Spinal cord (tissue), 10 donors: Measurements from ENCODE around the gene ENKUR. TPM values are rescaled to one million over a fixed set of nuclear protein-coding genes. Genes with fewer than 3 reads are reported as not detected.
A peak's percentile ranks its signal among the peaks of the same experiment; 100 is the strongest.

Experiments
- DNase-seq, 6 donors: peaks; one replicate each; pipeline versions ENCODE4 v3.0.0 to v3.0.0-alpha.2; 2013 to 2015; ENCODE audit warnings: low spot score in 6 of 6, low read depth in 4 of 6
- H3K27ac ChIP-seq: one replicate; pipeline ENCODE4 v1.5.1; 2013; ENCODE audit warnings: low read depth, low read length, control low read depth
- H3K27me3 ChIP-seq: one replicate; pipeline ENCODE4 v1.6.1; 2013; ENCODE audit warnings: low read length; ENCODE audit not compliant: control insufficient read depth, insufficient read depth
- H3K36me3 ChIP-seq: one replicate; pipeline ENCODE4 v1.6.1; 2013; ENCODE audit warnings: low read length; ENCODE audit not compliant: control insufficient read depth, insufficient read depth
- H3K4me1 ChIP-seq: one replicate; pipeline ENCODE4 v1.6.1; 2013; ENCODE audit warnings: low read length; ENCODE audit not compliant: control insufficient read depth, insufficient read depth
- H3K4me3 ChIP-seq: one replicate; pipeline ENCODE4 v1.5.1; 2013; ENCODE audit warnings: low read depth, low read length, control low read depth
- H3K9me3 ChIP-seq: one replicate; pipeline ENCODE4 v1.6.1; 2013; ENCODE audit warnings: low read length; ENCODE audit not compliant: control insufficient read depth, insufficient read depth
- WGBS: methylation state at CpG from one replicate; pipeline ENCODE4 v1.1.5; 2013; ENCODE audit warnings: missing lambda C conversion rate; ENCODE audit not compliant: insufficient coverage; 5-methylcytosine and 5-hydroxymethylcytosine counted together
- long read RNA-seq, 4 donors: transcript quantifications; one replicate each; lab custom pipeline, GENCODE V29; 2026
- polyA plus RNA-seq, 2 donors: library from polyadenylated mRNA; unstranded; fragments of 120-200 nt; gene quantifications; one replicate each; pipeline ENCODE4 v1.2.1, GENCODE V29; 2013; ENCODE audit not compliant: insufficient read length in 2 of 2
- total RNA-seq, 2 donors: library from RNA; depleted of rRNA in 1 of 2; stranded (reverse); fragments of 120-200 nt in 1 of 2; fragments of >200 nt in 1 of 2; gene quantifications; one replicate each; pipeline versions ENCODE4 v1.2.3 to v1.2.4, GENCODE V29; 2013 to 2014
- donor health status: healthy.

ENKUR gene
- 10 to 100 TPM; 10.5 to 12.0 TPM for total RNA-seq
- 10 to 100 TPM; 13.6 to 21.2 TPM for polyA plus RNA-seq
- long read RNA-seq, donor 1, partial matches to known transcripts, result 0 of 5 reads
- long read RNA-seq, donor 1, other reads (novel, unspliced or antisense), result 0 of 5 reads
- long read RNA-seq, donor 2, partial matches to known transcripts, result 0 of 2 reads
- long read RNA-seq, donor 2, other reads (novel, unspliced or antisense), result 0 of 2 reads
- long read RNA-seq, donor 3, partial matches to known transcripts, result 0 of 3 reads
- long read RNA-seq, donor 3, other reads (novel, unspliced or antisense), result 0 of 3 reads
- long read RNA-seq, donor 4, partial matches to known transcripts, result 0 of 6 reads
- long read RNA-seq, donor 4, other reads (novel, unspliced or antisense), result 0 of 6 reads

- WGBS, result under 1% methylated on average over 12 of the region's 16 CpGs
These were observed at the start of gene ENKUR for GRCh38 chr10:25015828-25016375. Gene ENKUR, minus strand, starts transcription at chr10:25016158. Its CDS starts 222 bp downstream, at chr10:25015936.

GRCh38 chr10:25064401-25064800, 48.4 kb upstream of the ENKUR start:
- 63% methylated on average over 1 of the region's 2 CpGs for WGBS
- Histone ChIP-seq H3K27ac (no peak overlapping the region), H3K9me3 (no peaks in the 10 kb centered on the region), H3K4me1 (peaks cover 4% of the 10 kb centered on the region), H3K4me3 (no peak overlapping the region), H3K36me3 (no peaks in the 10 kb centered on the region), H3K27me3 (no peaks in the 10 kb centered on the region)
- DNase-seq, result no peak

More at GRCh38 chr10:25015828-25016375, at the start of gene ENKUR:
- no peaks in the 10 kb centered on the region for H3K36me3 ChIP-seq
- H3K4me3 ChIP-seq, result peak within 1 kb of the TSS; percentile 76
- H3K9me3 ChIP-seq, result no peaks in the 10 kb centered on the region
- peak; percentile 96 to 99 (median 98) for DNase-seq
- H3K27me3 ChIP-seq, result no peaks in the 10 kb centered on the region
- no peaks in the 10 kb centered on the region for H3K4me1 ChIP-seq
- H3K27ac ChIP-seq, result peak within 1 kb of the TSS; percentile 98

GRCh38 chr10:25063644-25064043, 47.7 kb upstream of the ENKUR start:
- no peak overlapping the region for H3K27ac ChIP-seq
- no peaks in the 10 kb centered on the region for H3K27me3 ChIP-seq
- 93% methylated on average over 3 of the region's 8 CpGs for WGBS
- DNase-seq, result no peak
- H3K4me1 ChIP-seq, result peaks cover 4% of the 10 kb centered on the region
- no peaks in the 10 kb centered on the region for H3K9me3 ChIP-seq
- H3K36me3 ChIP-seq, result no peaks in the 10 kb centered on the region
- no peak overlapping the region for H3K4me3 ChIP-seq

GRCh38 chr10:25063157-25063556, 47.2 kb upstream of the ENKUR start:
- no peak for DNase-seq
- Histone ChIP-seq H3K4me3 (no peak overlapping the region), H3K9me3 (no peaks in the 10 kb centered on the region), H3K27me3 (no peaks in the 10 kb centered on the region), H3K27ac (no peak overlapping the region), H3K36me3 (no peaks in the 10 kb centered on the region), H3K4me1 (peaks cover 4% of the 10 kb centered on the region)
- WGBS, result 100% methylated on average over 1 of the region's 1 CpG

GRCh38 chr10:25061711-25062449, 45.9 kb upstream of the ENKUR start:
- Histone ChIP-seq H3K27ac (peak overlapping the region; percentile 49), H3K9me3 (no peaks in the 10 kb centered on the region)
- 86% methylated on average over 2 of the region's 11 CpGs for whole genome bisulfite sequencing

GRCh38 chr10:25061125-25061524, 45.2 kb upstream of the ENKUR start:
- H3K4me3 ChIP-seq, result no peak overlapping the region
- WGBS, result 90% methylated on average over 6 of the region's 7 CpGs
- DNase-seq, result no peak
- no peaks in the 10 kb centered on the region for H3K9me3 ChIP-seq
- H3K36me3 ChIP-seq, result no peaks in the 10 kb centered on the region
- no peak overlapping the region for H3K27ac ChIP-seq
- H3K27me3 ChIP-seq, result no peaks in the 10 kb centered on the region
- peaks cover 4% of the 10 kb centered on the region for H3K4me1 ChIP-seq

More at GRCh38 chr10:25061711-25062449, 45.9 kb upstream of the ENKUR start:
- peaks cover 4% of the 10 kb centered on the region for H3K4me1 ChIP-seq
- no peaks in the 10 kb centered on the region for H3K27me3 ChIP-seq
- no peak overlapping the region for H3K4me3 ChIP-seq
- DNase-seq, result no peak
- no peaks in the 10 kb centered on the region for H3K36me3 ChIP-seq

- H3K9me3 ChIP-seq, result no peaks in the 10 kb centered on the region
- no peak overlapping the region for H3K27ac ChIP-seq
- no peak overlapping the region for H3K4me3 ChIP-seq
- H3K27me3 ChIP-seq, result no peaks in the 10 kb centered on the region
- peak in 1 of 6 donors; percentile 39 for DNase-seq
- peaks cover 4% of the 10 kb centered on the region for H3K4me1 ChIP-seq
- H3K36me3 ChIP-seq, result no peaks in the 10 kb centered on the region
- WGBS, result 84% methylated on average over 6 of the region's 7 CpGs
These were observed 44.0 kb upstream of the ENKUR start for GRCh38 chr10:25059990-25060389.

GRCh38 chr10:25057886-25058285, 41.9 kb upstream of the ENKUR start:
- no peak overlapping the region for H3K4me3 ChIP-seq
- H3K27me3 ChIP-seq, result no peaks in the 10 kb centered on the region
- no peaks in the 10 kb centered on the region for H3K36me3 ChIP-seq
- DNase-seq, result no peak
- H3K27ac ChIP-seq, result no peak overlapping the region
- no CpG with 5 or more reads among the region's 4 CpGs for WGBS
- no peaks in the 10 kb centered on the region for H3K9me3 ChIP-seq
- peaks cover 4% of the 10 kb centered on the region for H3K4me1 ChIP-seq

- Histone ChIP-seq H3K27ac (no peak overlapping the region), H3K4me3 (no peak overlapping the region), H3K27me3 (no peaks in the 10 kb centered on the region), H3K9me3 (no peaks in the 10 kb centered on the region), H3K36me3 (no peaks in the 10 kb centered on the region), H3K4me1 (no peaks in the 10 kb centered on the region)
- WGBS, result 67% methylated on average over 1 of the region's 3 CpGs
- DNase-seq, result no peak
These were observed 40.8 kb upstream of the ENKUR start for GRCh38 chr10:25056726-25057125.
